ENCODE results near the gene ZBTB20.

The ZBTB20 gene

GRCh38 chr3:114328345-114328744, 818.7 kb downstream of the ZBTB20 start:
- no peak for DNase-seq (ENCODE audit: low read depth)

GRCh38 chr3:114327665-114328064, 819.4 kb downstream of the ZBTB20 start:
- no peak for DNase-seq (ENCODE audit: low read depth)

- DNase-seq (ENCODE audit: low read depth), result no peak
Measured at GRCh38 chr3:114323546-114324254, 823.4 kb downstream of the ZBTB20 start.

GRCh38 chr3:114320246-114320645, 826.8 kb downstream of the ZBTB20 start:
- no peak for DNase-seq (ENCODE audit: low read depth)

- DNase-seq (ENCODE audit: low read depth), result no peak
Measured at GRCh38 chr3:114319453-114319852, 827.6 kb downstream of the ZBTB20 start.

GRCh38 chr3:114318295-114318694, 828.8 kb downstream of the ZBTB20 start:
- DNase-seq (ENCODE audit: low read depth), result no peak

GRCh38 chr3:114314282-114314681, 832.8 kb downstream of the ZBTB20 start:
- no peak for DNase-seq (ENCODE audit: low read depth)

- DNase-seq (ENCODE audit: low read depth), result no peak
Measured at GRCh38 chr3:114313426-114313825, 833.7 kb downstream of the ZBTB20 start.

- DNase-seq (ENCODE audit: low read depth), result no peak
Measured at GRCh38 chr3:114310695-114311094, 836.4 kb downstream of the ZBTB20 start.

GRCh38 chr3:114308830-114309229, 838.3 kb downstream of the ZBTB20 start:
- peak; percentile 54 for DNase-seq (ENCODE audit: low read depth)

- DNase-seq (ENCODE audit: low read depth), result no peak
Measured at GRCh38 chr3:114308377-114308776, 838.7 kb downstream of the ZBTB20 start.

GRCh38 chr3:114307832-114308231, 839.3 kb downstream of the ZBTB20 start:
- no peak for DNase-seq (ENCODE audit: low read depth)

GRCh38 chr3:114307222-114307830, 839.8 kb downstream of the ZBTB20 start:
- DNase-seq (ENCODE audit: low read depth), result no peak

GRCh38 chr3:114299941-114300624, 847.0 kb downstream of the ZBTB20 start:
- DNase-seq (ENCODE audit: low read depth), result no peak

GRCh38 chr3:114299421-114299820, 847.7 kb downstream of the ZBTB20 start:
- no peak for DNase-seq (ENCODE audit: low read depth)

GRCh38 chr3:114295946-114296345, 851.1 kb downstream of the ZBTB20 start:
- no peak for DNase-seq (ENCODE audit: low read depth)

GRCh38 chr3:114294940-114295480, 852.1 kb downstream of the ZBTB20 start:
- peak; percentile 22 for DNase-seq (ENCODE audit: low read depth)

GRCh38 chr3:114293838-114294535, 853.1 kb downstream of the ZBTB20 start, which contains the start of gene TIGIT:
TIGIT (plus strand) TSS chr3:114294028; CDS start chr3:114294062, 34 bp downstream.
- DNase-seq (ENCODE audit: low read depth), result no peak

- DNase-seq (ENCODE audit: low read depth), result peak; percentile 79
Measured at GRCh38 chr3:114290911-114291901, 855.9 kb downstream of the ZBTB20 start.

GRCh38 chr3:114286266-114286665, 860.8 kb downstream of the ZBTB20 start:
- DNase-seq (ENCODE audit: low read depth), result no peak

- DNase-seq (ENCODE audit: low read depth), result no peak
Measured at GRCh38 chr3:114285648-114286230, 861.3 kb downstream of the ZBTB20 start.

Measured in stimulated activated CD4-positive, alpha-beta T cell treated with anti-CD3 and anti-CD28 coated beads, Interleukin-2, amount 100 ng/mL, for 4 hours (primary cell).